ENCODE results near the gene ELL2.

GRCh38 chr5:95913663-95914062 lies 48.0 kb downstream of the ELL2 start:
- TF ChIP-seq EZH2 (IDR thresholded peaks at IDR 0.05; ENCODE audit: low read length), result no peak
- TF ChIP-seq CTCF (optimal IDR thresholded peaks at IDR 0.05 in 1 of 3, IDR thresholded peaks at IDR 0.05 in 1 of 3, conservative IDR thresholded peaks at IDR 0.05 in 1 of 3; ENCODE audit: extremely low read depth in 1 of 3, insufficient read depth in 2 of 3, low read length in 3 of 3), result no peak
